NCI-H2107 treated with DMSO at 0.1 percent for 48 hours (cell line): ENCODE results near the gene BMPER.

ENCODE experiments used
- DNase-seq: peaks from one replicate; lab custom pipeline; 2025; ENCODE audit not compliant: unreplicated experiment; lab: John Stamatoyannopoulos, UW

Gene BMPER

GRCh38 chr7:33921216-33921938, 16.0 kb downstream of the BMPER start:
- no peak for DNase-seq

- no peak for DNase-seq
These were observed 17.5 kb downstream of the BMPER start for GRCh38 chr7:33922820-33923219.

GRCh38 chr7:33923440-33924229, 18.3 kb downstream of the BMPER start:
- DNase-seq = no peak

- DNase-seq = no peak
These were observed 21.2 kb downstream of the BMPER start for GRCh38 chr7:33926535-33926934.

GRCh38 chr7:33928986-33929385, 23.6 kb downstream of the BMPER start:
- no peak for DNase-seq

GRCh38 chr7:33932221-33932620, 26.9 kb downstream of the BMPER start:
- no peak for DNase-seq

GRCh38 chr7:33932832-33933468, 27.6 kb downstream of the BMPER start:
- peak; percentile 79 for DNase-seq

GRCh38 chr7:33933611-33934281, 28.4 kb downstream of the BMPER start:
- no peak for DNase-seq

- no peak for DNase-seq
These were observed 29.1 kb downstream of the BMPER start for GRCh38 chr7:33934391-33934790.

GRCh38 chr7:33936503-33936902, 31.2 kb downstream of the BMPER start:
- DNase-seq = no peak

GRCh38 chr7:33937871-33938270, 32.5 kb downstream of the BMPER start:
- DNase-seq = no peak

GRCh38 chr7:33939121-33939520, 33.8 kb downstream of the BMPER start:
- no peak for DNase-seq

- no peak for DNase-seq
These were observed 35.2 kb downstream of the BMPER start for GRCh38 chr7:33940503-33940902.

- DNase-seq = no peak
These were observed 36.1 kb downstream of the BMPER start for GRCh38 chr7:33941418-33941817.

- no peak for DNase-seq
These were observed 40.9 kb downstream of the BMPER start for GRCh38 chr7:33946094-33946699.

- DNase-seq = no peak
These were observed 44.8 kb downstream of the BMPER start for GRCh38 chr7:33950047-33950714.

- no peak for DNase-seq
These were observed 47.5 kb downstream of the BMPER start for GRCh38 chr7:33952824-33953223.

- no peak for DNase-seq
These were observed 52.8 kb downstream of the BMPER start for GRCh38 chr7:33958104-33958503.

- DNase-seq = no peak
These were observed 54.3 kb downstream of the BMPER start for GRCh38 chr7:33959676-33960075.

GRCh38 chr7:33961948-33962347, 56.6 kb downstream of the BMPER start:
- DNase-seq = no peak
